ENCODE results near the gene ELAVL2. TPM values are rescaled to one million over a fixed set of nuclear protein-coding genes. Genes with fewer than 3 reads are reported as not detected.

Gene ELAVL2
- total and polyA plus RNA-seq, 2 of the 4 experiments (the other 2 are of a cell fraction): 0.36 TPM; not detected in 1

DNA sequence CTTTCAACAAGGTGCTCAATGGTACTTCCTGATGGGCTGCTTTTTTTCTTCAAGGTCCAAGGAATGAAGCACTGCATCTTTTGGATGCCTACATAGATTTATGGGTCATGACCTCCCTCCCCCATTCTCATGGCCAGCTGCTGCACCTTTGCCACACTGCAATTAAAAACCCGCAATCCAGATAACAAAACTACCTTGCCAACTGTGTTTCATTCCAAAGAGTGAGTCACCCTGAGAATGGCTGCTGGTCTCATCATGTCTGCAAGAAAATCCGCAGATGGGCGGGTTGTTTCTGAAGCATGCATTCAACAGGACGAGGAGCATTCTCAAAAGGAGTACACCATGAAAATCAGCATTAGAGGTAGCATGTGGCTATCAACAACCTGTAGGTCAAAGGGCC is 139.8 kb downstream of the ELAVL2 start:
- no peak overlapping the region for H4K5ac ChIP-seq (ENCODE audit: low read depth, low read length)
- intact Hi-C loops (cut with micrococcal nuclease): no loop called here
- H3K9me1 ChIP-seq (ENCODE audit: insufficient read depth, low read length): no peaks in the 10 kb centered on the region
- H4K91ac ChIP-seq (ENCODE audit: insufficient read depth, low read depth, low read length): no peak overlapping the region
- no peak overlapping the region for H2AFZ ChIP-seq (replicated peaks; ENCODE audit: low read length, poor library complexity)
- no peaks in the 10 kb centered on the region for H3K4me1 ChIP-seq (ENCODE audit: control insufficient read depth, insufficient read depth, low read length)
- ChIA-PET CTCF (no interaction called here), POLR2A (ENCODE audit: unreplicated experiment) (no interaction called here)
- no peaks in the 10 kb centered on the region for H3K79me1 ChIP-seq (ENCODE audit: low read depth in 1 of 2, low read length in 2 of 2)
- no TSS peak for BruUV-seq (replicated peaks)
- TF ChIP-seq RCOR1 (IDR thresholded peaks at IDR 0.05; ENCODE audit: insufficient replicate concordance, low read length): no peak
- no peak for TF ChIP-seq MXI1 (IDR thresholded peaks at IDR 0.05; ENCODE audit: borderline replicate concordance, low read depth, low read length)
- TF ChIP-seq, protein P1, sequence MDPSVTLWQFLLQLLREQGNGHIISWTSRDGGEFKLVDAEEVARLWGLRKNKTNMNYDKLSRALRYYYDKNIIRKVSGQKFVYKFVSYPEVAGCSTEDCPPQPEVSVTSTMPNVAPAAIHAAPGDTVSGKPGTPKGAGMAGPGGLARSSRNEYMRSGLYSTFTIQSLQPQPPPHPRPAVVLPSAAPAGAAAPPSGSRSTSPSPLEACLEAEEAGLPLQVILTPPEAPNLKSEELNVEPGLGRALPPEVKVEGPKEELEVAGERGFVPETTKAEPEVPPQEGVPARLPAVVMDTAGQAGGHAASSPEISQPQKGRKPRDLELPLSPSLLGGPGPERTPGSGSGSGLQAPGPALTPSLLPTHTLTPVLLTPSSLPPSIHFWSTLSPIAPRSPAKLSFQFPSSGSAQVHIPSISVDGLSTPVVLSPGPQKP (IDR thresholded peaks at IDR 0.05; ENCODE audit: borderline replicate concordance, low read depth, low read length): no peak
- TF ChIP-seq CHD1 (IDR thresholded peaks at IDR 0.05; ENCODE audit: low read depth, low read length): no peak
- no peak for TF ChIP-seq POLR2A (IDR thresholded peaks at IDR 0.05; ENCODE audit: low read depth, low read length)
- TF ChIP-seq MAZ (IDR thresholded peaks at IDR 0.05; ENCODE audit: borderline replicate concordance, low read depth, low read length): no peak
- no peak for TF ChIP-seq SMC3 (IDR thresholded peaks at IDR 0.05; ENCODE audit: low read depth, low read length)
- no peak for TF ChIP-seq USF2 (IDR thresholded peaks at IDR 0.05; ENCODE audit: low read depth, low read length)
- no peak for TF ChIP-seq BHLHE40 (IDR thresholded peaks at IDR 0.05; ENCODE audit: low read depth, low read length)
- TF ChIP-seq, protein P2, sequence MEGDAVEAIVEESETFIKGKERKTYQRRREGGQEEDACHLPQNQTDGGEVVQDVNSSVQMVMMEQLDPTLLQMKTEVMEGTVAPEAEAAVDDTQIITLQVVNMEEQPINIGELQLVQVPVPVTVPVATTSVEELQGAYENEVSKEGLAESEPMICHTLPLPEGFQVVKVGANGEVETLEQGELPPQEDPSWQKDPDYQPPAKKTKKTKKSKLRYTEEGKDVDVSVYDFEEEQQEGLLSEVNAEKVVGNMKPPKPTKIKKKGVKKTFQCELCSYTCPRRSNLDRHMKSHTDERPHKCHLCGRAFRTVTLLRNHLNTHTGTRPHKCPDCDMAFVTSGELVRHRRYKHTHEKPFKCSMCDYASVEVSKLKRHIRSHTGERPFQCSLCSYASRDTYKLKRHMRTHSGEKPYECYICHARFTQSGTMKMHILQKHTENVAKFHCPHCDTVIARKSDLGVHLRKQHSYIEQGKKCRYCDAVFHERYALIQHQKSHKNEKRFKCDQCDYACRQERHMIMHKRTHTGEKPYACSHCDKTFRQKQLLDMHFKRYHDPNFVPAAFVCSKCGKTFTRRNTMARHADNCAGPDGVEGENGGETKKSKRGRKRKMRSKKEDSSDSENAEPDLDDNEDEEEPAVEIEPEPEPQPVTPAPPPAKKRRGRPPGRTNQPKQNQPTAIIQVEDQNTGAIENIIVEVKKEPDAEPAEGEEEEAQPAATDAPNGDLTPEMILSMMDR (conservative IDR thresholded peaks at IDR 0.05; ENCODE audit: low read depth, low read length): no peak
- no peak for TF ChIP-seq RFX5 (IDR thresholded peaks at IDR 0.05; ENCODE audit: low read depth, low read length)
- TF ChIP-seq NFE2L2 (IDR thresholded peaks at IDR 0.05; ENCODE audit: low read depth, low read length): no peak
- TF ChIP-seq RAD21 (IDR thresholded peaks at IDR 0.05; ENCODE audit: low read length): no peak
- no peak for TF ChIP-seq CEBPB (IDR thresholded peaks at IDR 0.05; ENCODE audit: low read depth, low read length)
- TF ChIP-seq FOS (IDR thresholded peaks at IDR 0.05; ENCODE audit: low read depth, low read length): no peak
- no peak for TF ChIP-seq MAFK (IDR thresholded peaks at IDR 0.05; ENCODE audit: low read depth, low read length)
- H3K23ac ChIP-seq (ENCODE audit: low read depth, low read length): no peak overlapping the region
- H4K20me1 ChIP-seq (ENCODE audit: insufficient read depth, low read length): no peaks in the 10 kb centered on the region
- H2AK9ac ChIP-seq (replicated peaks; ENCODE audit: low read depth, low read length, poor library complexity): no peak overlapping the region
- ATAC-seq (ENCODE audit: low read depth) (no peak), DNase-seq (no peak)
- dilution Hi-C loops (cut with HindIII; ENCODE audit: low sequenced_read_pairs, unreplicated experiment): no loop called here
- H3K4me2 ChIP-seq (ENCODE audit: low read depth, low read length): no peak overlapping the region
- H2BK120ac ChIP-seq (ENCODE audit: low read depth, low read length): no peak overlapping the region
- no peak overlapping the region for H2BK5ac ChIP-seq (ENCODE audit: low read depth, low read length, poor library complexity, severe bottlenecking)
- H3K9me3 ChIP-seq (ENCODE audit: control insufficient read depth, insufficient read depth, low read length): peaks cover 5% of the 10 kb centered on the region; the same call in 1 of the 2 replicates
- H2AK5ac ChIP-seq (ENCODE audit: low read depth, low read length): no peak overlapping the region
- in situ Hi-C loops (cut with MboI; ENCODE audit: low sequenced_read_pairs): no loop called here
- H4K8ac ChIP-seq (ENCODE audit: low read depth in 2 of 2, low read length in 2 of 2): no peak overlapping the region
- no peak overlapping the region for H3K4me3 ChIP-seq (ENCODE audit: insufficient read depth, low read depth, low read length)
- no CpG with 5 or more reads among the region's 4 CpGs for WGBS, 2 experiments (ENCODE audit: extremely low coverage in 2 of 2, insufficient read length in 1 of 2)
- no peak overlapping the region for H3K18ac ChIP-seq (ENCODE audit: low read depth, low read length)
- H3K36me3 ChIP-seq (ENCODE audit: control insufficient read depth, insufficient read depth, low read length): no peaks in the 10 kb centered on the region
- no peak overlapping the region for H2BK15ac ChIP-seq (ENCODE audit: low read depth, low read length)
- no peak overlapping the region for H3K9ac ChIP-seq (ENCODE audit: low read depth, low read length)
- no peak overlapping the region for H3K14ac ChIP-seq (replicated peaks; ENCODE audit: low read depth, low read length)
- no peak overlapping the region for H3K27ac ChIP-seq (ENCODE audit: insufficient read depth, low read length)
- H2BK20ac ChIP-seq (ENCODE audit: low read depth, low read length): no peak overlapping the region
- no peak overlapping the region for H3K56ac ChIP-seq (ENCODE audit: extremely low read depth, insufficient read depth, low read length)
- H3K4ac ChIP-seq (ENCODE audit: low read depth, low read length): no peak overlapping the region
- H3K27me3 ChIP-seq (ENCODE audit: control insufficient read depth, insufficient read depth, low read length): no peaks in the 10 kb centered on the region
